ENCODE results near the gene LKAAEAR1.

DNA sequence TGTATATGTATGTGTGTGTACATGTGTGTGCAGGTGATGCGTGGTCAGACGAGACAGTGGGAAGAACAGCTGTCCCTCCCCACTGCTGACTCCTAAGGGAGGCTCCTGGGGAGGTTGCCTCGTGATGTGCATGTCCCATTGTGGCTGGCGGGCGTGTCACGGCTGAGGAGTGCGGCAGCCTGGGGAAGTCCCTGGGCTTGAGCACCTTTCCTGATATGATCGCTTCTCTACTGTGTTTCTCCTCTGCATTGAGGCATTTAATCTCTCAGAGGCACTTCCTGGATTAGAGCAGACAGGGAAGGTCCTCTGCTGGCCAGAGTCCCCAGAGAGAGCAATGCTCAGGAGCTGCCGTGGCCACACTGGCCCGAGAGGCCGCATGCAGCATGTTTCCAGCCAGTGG lies 11.7 kb upstream of the LKAAEAR1 start:
- TF ChIP-seq CTCF (IDR thresholded peaks at IDR 0.05; ENCODE audit: borderline replicate concordance, extremely low read depth, low read length, poor library complexity, severe bottlenecking) (no peak), EZH2 (IDR thresholded peaks at IDR 0.05; ENCODE audit: borderline replicate concordance, low read depth, low read length, severe bottlenecking) (no peak)
